Body of pancreas (tissue), 4 donors: ENCODE measurements around the gene SNAP91. TPM values are rescaled to one million over a fixed set of nuclear protein-coding genes. Genes with fewer than 3 reads are reported as not detected.
"Not testable (repeated sequence)": the region's sequence is repeated elsewhere in the genome, so short reads cannot be mapped to it uniquely, and the experiment has no call there.

Source experiments
- ATAC-seq: fragments of 150-250 bp; one replicate; pipeline ENCODE4 v1.9.1; 2016
- DNase-seq, 4 donors: peaks; one replicate each; pipeline ENCODE4 v3.0.0-alpha.2; 2019
- H3K27ac ChIP-seq, 4 donors: fragments of 200-600 bp; sonication (generic); 1 replicate in 3 of 4; 2 replicates in 1 of 4; pipeline versions ENCODE4 v1.5.1 to v1.6.1; 2016 to 2019; ENCODE audit warnings: mild to moderate bottlenecking in 1 of 4, mixed read lengths in 1 of 4, moderate library complexity in 1 of 4
- H3K27me3 ChIP-seq, 2 donors: fragments of 200-600 bp; sonication (generic); one replicate each; pipeline ENCODE4 v1.6.0; 2016; ENCODE audit warnings: mild to moderate bottlenecking in 1 of 2
- H3K36me3 ChIP-seq, 2 donors: fragments of 200-600 bp; sonication (generic); replicated peaks in 1 of 2; 2 replicates each; pipeline ENCODE4 v1.5.1; 2016; ENCODE audit warnings: low read depth in 2 of 2; ENCODE audit not compliant: insufficient read depth in 1 of 2
- H3K4me1 ChIP-seq: fragments of 200-600 bp; sonication (generic); one replicate; pipeline ENCODE4 v1.6.0; 2016
- H3K4me3 ChIP-seq, 2 donors: fragments of 200-600 bp; sonication (generic); 1 replicate in 1 of 2; 2 replicates in 1 of 2; pipeline ENCODE4 v1.5.1; 2016 to 2019
- H3K9me3 ChIP-seq, 3 donors: fragments of 200-600 bp; sonication (generic); 1 replicate in 2 of 3; 2 replicates in 1 of 3; pipeline ENCODE4 v1.5.1; 2016
- CTCF ChIP-seq, 7 experiments: fragments of 450-650 bp in 4 of 7; fragments of 200-600 bp in 3 of 7; sonication (generic) in 3 of 7; IDR thresholded peaks; one replicate each; pipeline ENCODE4 v1.5.1; 2016 to 2019; ENCODE audit warnings: antibody characterized with exemption in 7 of 7
- POLR2A ChIP-seq, 3 donors: fragments of 450-650 bp; IDR thresholded peaks; one replicate each; pipeline ENCODE4 v1.6.1; 2016; ENCODE audit warnings: antibody characterized with exemption in 3 of 3, mild to moderate bottlenecking in 2 of 3
- WGBS, 2 donors: methylation state at CpG; one replicate each; pipeline ENCODE4 v1.1.5; 2017; 5-methylcytosine and 5-hydroxymethylcytosine counted together
- intact Hi-C: fragments of 100-400 bp; cut with DNase I; formaldehyde crosslinking; loops from one replicate; pipeline ENCODE4 v1.15.1; 2023
- total RNA-seq, 2 donors: library from RNA; depleted of rRNA; stranded (reverse); fragments of >200 nt; gene quantifications; one replicate each; pipeline ENCODE4 v1.1.0, GENCODE V29; 2016

The SNAP91 gene
- total RNA-seq, 2 donors from 2014 or later = 0.66 to 1.3 TPM

GRCh38 chr6:83636800-83637199 is 72.1 kb downstream of the SNAP91 start:
- no peaks in the 10 kb centered on the region for H3K9me3 ChIP-seq
- WGBS, 2 donors = 61 to 76% methylated on average over 7 of the region's 7 CpGs
- no peaks in the 10 kb centered on the region for H3K27me3 ChIP-seq
- intact Hi-C loops = no loop called here
- no peak overlapping the region for H3K4me3 ChIP-seq
- no peak for ATAC-seq
- no peaks in the 10 kb centered on the region for H3K4me1 ChIP-seq
- H3K36me3 ChIP-seq = no peaks in the 10 kb centered on the region
- DNase-seq = no peak
- TF ChIP-seq CTCF (IDR thresholded peaks at IDR 0.05) (no peak), POLR2A (IDR thresholded peaks at IDR 0.05) (no peak)
- H3K27ac ChIP-seq = no peak overlapping the region

GRCh38 chr6:83633609-83634008 is 75.3 kb downstream of the SNAP91 start:
- no peaks in the 10 kb centered on the region for H3K4me1 ChIP-seq
- WGBS, 2 donors = 37 to 47% methylated on average over 5 of the region's 5 CpGs
- no peak overlapping the region for H3K4me3 ChIP-seq
- DNase-seq (no peak), ATAC-seq (no peak)
- intact Hi-C loops = no loop called here
- no peaks in the 10 kb centered on the region for H3K36me3 ChIP-seq
- H3K27ac ChIP-seq = no peak overlapping the region
- no peaks in the 10 kb centered on the region for H3K9me3 ChIP-seq
- no peaks in the 10 kb centered on the region for H3K27me3 ChIP-seq
- no peak for TF ChIP-seq CTCF (IDR thresholded peaks at IDR 0.05)
- TF ChIP-seq POLR2A (IDR thresholded peaks at IDR 0.05) = no peak

- ATAC-seq = no peak
- H3K27ac ChIP-seq = no peak overlapping the region
Measured at GRCh38 chr6:83633149-83633548, 75.8 kb downstream of the SNAP91 start.

GRCh38 chr6:83629908-83630307 is 79.0 kb downstream of the SNAP91 start:
- intact Hi-C loops, H3K36me3 ChIP-seq, H3K27ac ChIP-seq, H3K9me3 ChIP-seq, H3K4me3 ChIP-seq, H3K27me3 ChIP-seq, DNase-seq, H3K4me1 ChIP-seq, ATAC-seq: not testable (repeated sequence)
- WGBS, 2 donors = 73 to 74% methylated on average over 4 of the region's 4 CpGs

More at GRCh38 chr6:83633149-83633548, 75.8 kb downstream of the SNAP91 start:
- intact Hi-C loops = no loop called here
- Histone ChIP-seq H3K9me3 (no peaks in the 10 kb centered on the region), H3K36me3 (no peaks in the 10 kb centered on the region), H3K4me1 (no peaks in the 10 kb centered on the region), H3K4me3 (no peak overlapping the region), H3K27me3 (no peaks in the 10 kb centered on the region)
- no peak for DNase-seq
- WGBS, 2 donors = 46 to 64% methylated on average over 2 of the region's 2 CpGs
- TF ChIP-seq POLR2A (IDR thresholded peaks at IDR 0.05) (no peak), CTCF (IDR thresholded peaks at IDR 0.05) (no peak)

GRCh38 chr6:83615025-83615999 is 93.6 kb downstream of the SNAP91 start:
- H3K9me3 ChIP-seq = no peaks in the 10 kb centered on the region
- 61 to 70% methylated on average over 6 of the region's 6 CpGs for WGBS, 2 donors
- no peak overlapping the region for H3K27ac ChIP-seq
- no peak for ATAC-seq
- DNase-seq = peak in 1 of 4 donors; percentile 7
- no peaks in the 10 kb centered on the region for H3K4me1 ChIP-seq
- H3K27me3 ChIP-seq = no peaks in the 10 kb centered on the region
- H3K4me3 ChIP-seq = no peak overlapping the region
- no peaks in the 10 kb centered on the region for H3K36me3 ChIP-seq
- intact Hi-C loops = no loop called here
- TF ChIP-seq POLR2A (IDR thresholded peaks at IDR 0.05) = no peak
- peak; percentile 27 to 49 (median 40) for TF ChIP-seq CTCF (IDR thresholded peaks at IDR 0.05)
